Urothelium cell line (cell line): ENCODE measurements around the gene TNFRSF6B.

Experiments
- DNase-seq: peaks from one replicate; pipeline ENCODE4 v3.0.0; 2011; ENCODE audit warnings: low spot score, mixed read lengths
- FAIRE-seq: peaks from 2 replicates; lab custom pipeline; 2011; peaks lifted over from hg19 to GRCh38; lab: Jason Lieb, UNC

The TNFRSF6B gene

GRCh38 chr20:63694584-63695423 is 1.6 kb upstream of the TNFRSF6B start:
- FAIRE-seq (no peak), DNase-seq (no peak)

GRCh38 chr20:63695424-63696305 is 787 bp upstream of the TNFRSF6B start:
- FAIRE-seq: no peak
- DNase-seq: no peak

GRCh38 chr20:63696306-63696627 is 185 bp upstream of the TNFRSF6B start:
- no peak for FAIRE-seq
- no peak for DNase-seq

GRCh38 chr20:63697357-63697867 is 960 bp downstream of the TNFRSF6B start:
- FAIRE-seq (no peak), DNase-seq (no peak)

GRCh38 chr20:63697868-63698545 is 1.6 kb downstream of the TNFRSF6B start:
- DNase-seq (no peak), FAIRE-seq (no peak)

- no peak for FAIRE-seq
- DNase-seq: peak; percentile 93
Observed at GRCh38 chr20:63698739-63699465, 2.5 kb downstream of the TNFRSF6B start.

- FAIRE-seq (no peak), DNase-seq (no peak)
Observed at GRCh38 chr20:63699466-63700198, 3.2 kb downstream of the TNFRSF6B start.

- no peak for FAIRE-seq
- no peak for DNase-seq
Observed at GRCh38 chr20:63700199-63701050, 4.0 kb downstream of the TNFRSF6B start.

- FAIRE-seq: no peak
- DNase-seq: no peak
Observed at GRCh38 chr20:63701051-63701328, 4.5 kb downstream of the TNFRSF6B start.

GRCh38 chr20:63701329-63702035 is 5.0 kb downstream of the TNFRSF6B start:
- DNase-seq (no peak), FAIRE-seq (no peak)

- FAIRE-seq (no peak), DNase-seq (no peak)
Observed at GRCh38 chr20:63702036-63702665, 5.7 kb downstream of the TNFRSF6B start.

GRCh38 chr20:63702751-63703470 is 6.5 kb downstream of the TNFRSF6B start:
- no peak for FAIRE-seq
- no peak for DNase-seq

GRCh38 chr20:63703471-63703975 is 7.1 kb downstream of the TNFRSF6B start:
- DNase-seq (no peak), FAIRE-seq (no peak)

- no peak for DNase-seq
- FAIRE-seq: no peak
Observed at GRCh38 chr20:63703976-63704748, 7.7 kb downstream of the TNFRSF6B start.

GRCh38 chr20:63704749-63705117 is 8.3 kb downstream of the TNFRSF6B start:
- DNase-seq (no peak), FAIRE-seq (no peak)

- no peak for DNase-seq
- FAIRE-seq: no peak
Observed at GRCh38 chr20:63705232-63706026, 9.0 kb downstream of the TNFRSF6B start.
